Measurements from ENCODE around the gene DYNAP. TPM values are rescaled to one million over a fixed set of nuclear protein-coding genes. Genes with fewer than 3 reads are reported as not detected.

The DYNAP gene, protein sequence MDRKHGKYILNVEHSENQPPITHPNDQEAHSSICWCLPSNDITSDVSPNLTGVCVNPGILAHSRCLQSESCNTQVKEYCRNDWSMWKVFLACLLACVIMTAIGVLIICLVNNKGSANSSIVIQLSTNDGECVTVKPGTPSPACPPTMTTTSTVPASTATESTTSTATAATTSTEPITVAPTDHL
- total RNA-seq (not detected), polyA plus RNA-seq (not detected)

DNA sequence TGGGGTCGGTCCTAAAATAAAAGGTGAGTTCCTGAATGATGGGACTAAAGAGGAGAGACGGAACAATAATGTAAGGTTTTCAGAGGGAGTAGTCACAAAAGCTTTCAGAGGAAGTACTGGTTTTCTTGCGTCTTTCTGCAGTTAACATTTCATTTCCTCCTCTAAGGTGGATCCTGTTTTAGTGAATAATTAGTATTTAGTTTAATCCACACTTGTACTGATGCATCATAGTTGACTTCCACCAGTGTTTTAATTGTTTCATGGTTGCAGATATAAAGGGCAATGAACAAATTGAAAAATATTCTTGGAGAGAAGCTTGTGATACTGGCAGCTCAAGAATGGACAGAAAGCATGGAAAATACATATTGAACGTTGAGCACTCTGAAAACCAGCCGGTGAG is at the start of gene DYNAP:
DYNAP (plus strand) TSS at position 301 of the 400 bp plus-strand sequence; CDS start at position 339, 38 bp downstream.
- no peak within 1 kb of the TSS for H3K4me3 ChIP-seq (ENCODE audit: low read depth, low read length)
- ATAC-seq (ENCODE audit: low read depth in 2 of 2), result no peak
- DNase-seq, result no peak
- H3K27me3 ChIP-seq (ENCODE audit: control insufficient read depth, insufficient read depth, low read length), result no peaks in the 10 kb centered on the region
- Mint-ChIP-seq H3K4me1 (no peaks in the 10 kb centered on the region), H3K4me3 (no peak within 1 kb of the TSS), H3K9me3 (peaks cover 0 to 3% (median 0%) of the 10 kb centered on the region in 7 donors), H3K27me3 (peaks cover 4% of the 10 kb centered on the region), H3K36me3 (no peaks in the 10 kb centered on the region), H3K27ac (no peak within 1 kb of the TSS)
- H3K27ac ChIP-seq (ENCODE audit: insufficient read depth, low read length, poor library complexity, severe bottlenecking), result no peak within 1 kb of the TSS
- H3K4me1 ChIP-seq (ENCODE audit: control insufficient read depth, insufficient read depth, low read length, poor library complexity, severe bottlenecking), result no peaks in the 10 kb centered on the region
- H3K36me3 ChIP-seq (ENCODE audit: control insufficient read depth, insufficient read depth, low read length), result no peaks in the 10 kb centered on the region
- no peaks in the 10 kb centered on the region for H3K9me3 ChIP-seq (ENCODE audit: control insufficient read depth in 2 of 2, low read length in 2 of 2)

DNA sequence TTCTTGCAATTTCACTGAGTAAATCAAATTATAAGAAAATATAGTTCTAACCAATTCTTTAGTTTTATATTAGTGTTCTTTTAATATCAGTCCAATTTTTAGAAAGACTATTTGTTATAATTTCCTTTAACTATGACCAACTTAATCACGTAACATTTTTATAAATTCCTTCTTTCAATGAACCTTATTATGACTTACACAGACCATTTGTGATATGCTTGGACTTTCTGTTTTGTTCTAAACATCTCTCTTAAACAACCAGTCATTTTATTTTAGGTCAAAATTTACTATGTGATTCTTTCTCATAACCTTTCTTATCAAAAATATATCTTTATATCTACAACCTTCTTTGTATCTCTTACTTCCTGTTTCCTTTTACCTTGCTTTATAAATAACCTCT is 39.5 kb upstream of the DYNAP start:
- H3K36me3 Mint-ChIP-seq, result no peaks in the 10 kb centered on the region
- H3K4me3 ChIP-seq (ENCODE audit: low read depth, low read length), result no peak overlapping the region
- peaks cover 0 to 6% (median 0%) of the 10 kb centered on the region in 7 donors for H3K9me3 Mint-ChIP-seq
- ATAC-seq (ENCODE audit: low read depth in 2 of 2) (no peak), DNase-seq (no peak)
- no peak overlapping the region for H3K27ac ChIP-seq (ENCODE audit: insufficient read depth, low read length, poor library complexity, severe bottlenecking)
- no peaks in the 10 kb centered on the region for H3K4me1 ChIP-seq (ENCODE audit: control insufficient read depth, insufficient read depth, low read length, poor library complexity, severe bottlenecking)
- H3K4me3 Mint-ChIP-seq, result no peak overlapping the region
- H3K27me3 ChIP-seq (ENCODE audit: control insufficient read depth, insufficient read depth, low read length), result no peaks in the 10 kb centered on the region
- no peaks in the 10 kb centered on the region for H3K27me3 Mint-ChIP-seq
- no peaks in the 10 kb centered on the region for H3K9me3 ChIP-seq (ENCODE audit: control insufficient read depth in 2 of 2, low read length in 2 of 2)
- H3K4me1 Mint-ChIP-seq, result no peaks in the 10 kb centered on the region
- no peak overlapping the region for H3K27ac Mint-ChIP-seq
- H3K36me3 ChIP-seq (ENCODE audit: control insufficient read depth, insufficient read depth, low read length), result no peaks in the 10 kb centered on the region

DNA sequence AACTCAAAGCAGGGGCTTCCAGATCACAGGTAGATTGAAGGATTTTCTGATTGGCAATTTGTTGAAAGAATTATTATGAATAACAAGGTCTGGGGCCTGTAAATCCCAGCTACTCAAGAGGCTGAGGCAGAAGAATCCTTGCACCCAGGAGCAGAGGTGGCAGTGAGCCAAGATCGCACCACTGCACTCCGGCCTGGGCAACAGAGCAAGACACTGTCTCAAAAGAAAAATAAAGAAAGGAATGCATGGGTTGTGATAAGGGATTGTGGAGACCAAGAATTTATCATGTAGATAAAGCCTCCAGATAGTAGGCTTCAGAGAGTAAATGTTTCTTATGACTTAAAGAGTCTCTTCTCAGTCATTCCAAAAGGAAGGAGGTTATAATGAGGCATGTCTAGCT is 35.8 kb upstream of the DYNAP start:
- peaks cover 0 to 3% (median 0%) of the 10 kb centered on the region in 7 donors for H3K9me3 Mint-ChIP-seq
- H3K36me3 ChIP-seq (ENCODE audit: control insufficient read depth, insufficient read depth, low read length), result no peaks in the 10 kb centered on the region
- DNase-seq, result no peak
- no peak for ATAC-seq (ENCODE audit: low read depth in 2 of 2)
- H3K4me1 Mint-ChIP-seq, result no peaks in the 10 kb centered on the region
- H3K4me3 Mint-ChIP-seq, result no peak overlapping the region
- no peak overlapping the region for H3K4me3 ChIP-seq (ENCODE audit: low read depth, low read length)
- no peak overlapping the region for H3K27ac Mint-ChIP-seq
- no peaks in the 10 kb centered on the region for H3K27me3 Mint-ChIP-seq
- no peaks in the 10 kb centered on the region for H3K9me3 ChIP-seq (ENCODE audit: control insufficient read depth in 2 of 2, low read length in 2 of 2)
- H3K27ac ChIP-seq (ENCODE audit: insufficient read depth, low read length, poor library complexity, severe bottlenecking), result no peak overlapping the region
- no peaks in the 10 kb centered on the region for H3K27me3 ChIP-seq (ENCODE audit: control insufficient read depth, insufficient read depth, low read length)
- H3K36me3 Mint-ChIP-seq, result no peaks in the 10 kb centered on the region
- H3K4me1 ChIP-seq (ENCODE audit: control insufficient read depth, insufficient read depth, low read length, poor library complexity, severe bottlenecking), result no peaks in the 10 kb centered on the region

DNA sequence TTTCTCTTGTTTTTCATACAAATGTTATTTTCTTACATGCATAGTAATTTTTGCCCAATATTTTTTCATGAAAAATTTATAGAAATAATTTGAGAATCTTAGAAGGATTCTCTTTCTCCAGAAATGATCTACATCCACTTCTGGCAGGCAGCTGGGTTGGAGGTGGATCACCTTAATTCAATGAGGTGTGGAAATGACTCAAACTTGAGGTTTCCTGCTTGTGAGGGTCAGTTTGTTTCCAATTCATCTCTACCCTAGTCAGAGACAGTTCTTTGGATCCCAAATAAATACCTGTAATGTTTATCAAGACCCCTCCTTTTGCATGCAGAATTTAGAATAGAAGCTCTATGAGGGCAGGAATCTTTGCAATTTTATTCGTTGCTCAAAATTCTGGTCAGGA is 35.0 kb upstream of the DYNAP start:
- Histone ChIP-seq H3K9me3 (ENCODE audit: control insufficient read depth in 2 of 2, low read length in 2 of 2) (no peaks in the 10 kb centered on the region), H3K4me3 (ENCODE audit: low read depth, low read length) (no peak overlapping the region), H3K27me3 (ENCODE audit: control insufficient read depth, insufficient read depth, low read length) (no peaks in the 10 kb centered on the region), H3K36me3 (ENCODE audit: control insufficient read depth, insufficient read depth, low read length) (no peaks in the 10 kb centered on the region), H3K27ac (ENCODE audit: insufficient read depth, low read length, poor library complexity, severe bottlenecking) (no peak overlapping the region), H3K4me1 (ENCODE audit: control insufficient read depth, insufficient read depth, low read length, poor library complexity, severe bottlenecking) (no peaks in the 10 kb centered on the region)
- no peaks in the 10 kb centered on the region for H3K4me1 Mint-ChIP-seq
- H3K9me3 Mint-ChIP-seq, result peaks cover 0 to 3% (median 0%) of the 10 kb centered on the region in 7 donors
- DNase-seq, result no peak
- no peaks in the 10 kb centered on the region for H3K27me3 Mint-ChIP-seq
- no peaks in the 10 kb centered on the region for H3K36me3 Mint-ChIP-seq
- no peak overlapping the region for H3K27ac Mint-ChIP-seq
- H3K4me3 Mint-ChIP-seq, result no peak overlapping the region
- ATAC-seq (ENCODE audit: low read depth in 2 of 2), result no peak

DNA sequence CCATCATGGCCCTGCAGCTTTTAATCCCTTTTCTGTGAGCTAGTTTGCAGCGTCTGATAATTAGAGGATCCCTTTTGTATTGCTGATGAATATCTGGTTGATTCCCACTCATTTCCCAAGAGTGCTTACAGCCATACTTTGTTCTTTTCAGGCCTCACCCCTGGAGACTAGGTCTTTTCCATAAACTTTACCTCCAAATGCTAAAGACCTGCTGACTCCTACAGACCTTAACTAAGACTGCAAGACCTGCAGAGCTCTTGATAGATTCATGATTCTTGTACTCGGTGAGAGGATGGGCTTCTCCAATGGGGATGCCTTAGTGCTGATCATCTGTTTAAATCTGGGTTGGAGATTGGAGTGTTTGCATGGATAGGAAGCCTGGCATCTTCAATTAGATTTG is 33.1 kb upstream of the DYNAP start:
- no peaks in the 10 kb centered on the region for H3K27me3 Mint-ChIP-seq
- ATAC-seq (ENCODE audit: low read depth in 2 of 2), result no peak
- H3K36me3 Mint-ChIP-seq, result no peaks in the 10 kb centered on the region
- Histone ChIP-seq H3K27me3 (ENCODE audit: control insufficient read depth, insufficient read depth, low read length) (no peaks in the 10 kb centered on the region), H3K9me3 (ENCODE audit: control insufficient read depth in 2 of 2, low read length in 2 of 2) (no peaks in the 10 kb centered on the region), H3K36me3 (ENCODE audit: control insufficient read depth, insufficient read depth, low read length) (no peaks in the 10 kb centered on the region), H3K27ac (ENCODE audit: insufficient read depth, low read length, poor library complexity, severe bottlenecking) (no peak overlapping the region), H3K4me3 (ENCODE audit: low read depth, low read length) (no peak overlapping the region), H3K4me1 (ENCODE audit: control insufficient read depth, insufficient read depth, low read length, poor library complexity, severe bottlenecking) (no peaks in the 10 kb centered on the region)
- no peaks in the 10 kb centered on the region for H3K4me1 Mint-ChIP-seq
- H3K27ac Mint-ChIP-seq, result no peak overlapping the region
- peaks cover 0 to 2% (median 0%) of the 10 kb centered on the region in 7 donors for H3K9me3 Mint-ChIP-seq
- H3K4me3 Mint-ChIP-seq, result no peak overlapping the region
- DNase-seq, result no peak

DNA sequence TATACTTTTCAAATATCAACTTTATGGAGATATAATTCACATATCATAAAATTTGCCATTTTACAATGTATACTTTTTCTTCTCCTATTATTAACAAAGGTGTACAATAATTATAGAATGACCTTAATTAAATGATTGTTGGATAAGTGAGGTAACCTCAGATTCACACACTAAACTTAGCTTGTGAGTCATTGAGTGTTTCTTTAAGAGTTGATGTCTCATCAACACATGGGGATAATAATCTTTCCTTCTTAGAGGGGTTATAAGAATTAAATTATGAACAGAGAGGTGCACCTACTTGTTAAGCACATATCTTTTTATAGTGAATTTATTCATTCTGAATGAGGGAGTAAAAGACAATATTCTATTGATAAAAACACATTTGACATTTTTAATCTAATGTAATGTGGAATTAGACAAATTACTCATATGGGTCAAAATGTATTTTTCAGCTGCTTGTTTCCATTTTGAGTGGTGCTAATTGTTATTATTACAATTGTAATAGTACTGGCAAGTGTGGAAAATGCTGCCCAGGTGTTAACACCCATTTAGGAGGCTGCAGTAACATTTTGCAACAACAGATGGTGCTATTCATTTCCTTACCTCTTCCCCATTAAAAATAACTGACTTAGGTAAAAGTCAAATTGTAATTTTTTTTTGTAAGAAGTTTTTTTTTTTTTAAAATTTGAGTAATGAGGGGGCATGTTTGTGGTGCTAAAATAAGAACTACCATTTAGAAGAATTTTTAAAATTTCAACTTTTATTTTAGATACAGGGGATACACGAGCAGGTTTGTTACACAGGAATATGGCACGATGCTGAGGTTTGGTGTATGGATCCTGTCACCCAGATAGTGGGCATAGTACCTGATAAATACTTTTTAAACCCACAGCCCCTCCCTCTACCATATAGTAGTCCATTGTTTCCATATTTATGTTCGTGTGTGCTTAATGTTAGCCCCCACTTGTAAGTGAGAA is 32.1 kb upstream of the DYNAP start:
- Histone ChIP-seq H3K27ac (ENCODE audit: insufficient read depth, low read length, poor library complexity, severe bottlenecking) (no peak overlapping the region), H3K27me3 (ENCODE audit: control insufficient read depth, insufficient read depth, low read length) (no peaks in the 10 kb centered on the region), H3K9me3 (ENCODE audit: control insufficient read depth in 2 of 2, low read length in 2 of 2) (no peaks in the 10 kb centered on the region), H3K36me3 (ENCODE audit: control insufficient read depth, insufficient read depth, low read length) (no peaks in the 10 kb centered on the region), H3K4me3 (ENCODE audit: low read depth, low read length) (no peak overlapping the region), H3K4me1 (ENCODE audit: control insufficient read depth, insufficient read depth, low read length, poor library complexity, severe bottlenecking) (no peaks in the 10 kb centered on the region)
- Mint-ChIP-seq H3K9me3 (peaks cover 0 to 2% (median 0%) of the 10 kb centered on the region in 7 donors), H3K27ac (no peak overlapping the region), H3K27me3 (no peaks in the 10 kb centered on the region), H3K4me3 (no peak overlapping the region), H3K36me3 (no peaks in the 10 kb centered on the region), H3K4me1 (no peaks in the 10 kb centered on the region)
- peak in 1 of 3 donors; percentile 22 for DNase-seq
- no peak for ATAC-seq (ENCODE audit: low read depth in 2 of 2)

DNA sequence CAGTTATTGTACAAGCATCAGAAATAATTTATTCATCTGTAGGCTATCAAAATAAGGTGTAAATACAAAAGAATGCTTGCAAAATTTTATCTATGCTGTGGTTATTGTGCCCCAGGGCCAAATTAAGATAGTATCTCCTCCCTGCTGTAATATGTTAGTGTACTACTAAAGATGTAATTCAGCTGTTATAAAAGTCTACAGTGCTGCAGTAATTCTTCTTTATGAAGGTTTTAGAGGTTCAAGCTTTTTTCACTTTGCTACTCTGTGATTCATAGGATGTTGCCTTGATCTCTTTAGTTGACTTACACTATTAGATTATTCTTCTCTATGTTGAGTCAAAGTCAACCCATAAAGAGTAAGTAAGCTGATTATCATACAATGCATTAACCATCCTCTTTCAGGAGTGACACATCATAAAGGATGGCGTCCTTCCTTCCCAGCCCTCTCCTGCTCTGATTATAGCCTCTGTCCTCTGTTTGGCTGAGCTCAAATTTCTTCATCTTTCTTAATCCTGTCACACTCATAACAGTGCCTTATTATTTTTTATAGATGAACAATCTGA is 29.3 kb upstream of the DYNAP start:
- no peak overlapping the region for H3K27ac ChIP-seq (ENCODE audit: insufficient read depth, low read length, poor library complexity, severe bottlenecking)
- DNase-seq (no peak), ATAC-seq (ENCODE audit: low read depth in 2 of 2) (no peak)
- no peaks in the 10 kb centered on the region for H3K4me1 Mint-ChIP-seq
- H3K9me3 Mint-ChIP-seq, result no peaks in the 10 kb centered on the region
- no peaks in the 10 kb centered on the region for H3K36me3 Mint-ChIP-seq
- no peaks in the 10 kb centered on the region for H3K4me1 ChIP-seq (ENCODE audit: control insufficient read depth, insufficient read depth, low read length, poor library complexity, severe bottlenecking)
- H3K9me3 ChIP-seq (ENCODE audit: control insufficient read depth in 2 of 2, low read length in 2 of 2), result no peaks in the 10 kb centered on the region
- H3K27ac Mint-ChIP-seq, result no peak overlapping the region
- H3K4me3 ChIP-seq (ENCODE audit: low read depth, low read length), result no peak overlapping the region
- no peaks in the 10 kb centered on the region for H3K36me3 ChIP-seq (ENCODE audit: control insufficient read depth, insufficient read depth, low read length)
- no peaks in the 10 kb centered on the region for H3K27me3 ChIP-seq (ENCODE audit: control insufficient read depth, insufficient read depth, low read length)
- no peaks in the 10 kb centered on the region for H3K27me3 Mint-ChIP-seq
- H3K4me3 Mint-ChIP-seq, result no peak overlapping the region
